Upper lobe of right lung (tissue), 1 donor: ENCODE measurements around the gene GLIS1. TPM values are rescaled to one million over a fixed set of nuclear protein-coding genes. Genes with fewer than 3 reads are reported as not detected.

ENCODE experiments used
- ATAC-seq: fragments of 200-7000 bp; cut with Tn5 transposase; one replicate; pipeline ENCODE4 v1.9.1; 2020; ENCODE audit warnings: mild to moderate bottlenecking, moderate library complexity
- DNase-seq: peaks from one replicate; pipeline ENCODE4 v3.0.0-alpha.2; 2020
- H3K27ac ChIP-seq: fragments of 200-600 bp; one replicate; pipeline ENCODE4 v1.8.0; 2022
- H3K27me3 ChIP-seq: fragments of 200-600 bp; one replicate; pipeline ENCODE4 v1.8.0; 2022; ENCODE audit warnings: mild to moderate bottlenecking
- H3K36me3 ChIP-seq: fragments of 200-600 bp; one replicate; pipeline ENCODE4 v1.8.0; 2022
- H3K4me1 ChIP-seq: fragments of 200-600 bp; one replicate; pipeline ENCODE4 v1.8.0; 2022
- H3K4me3 ChIP-seq: fragments of 200-600 bp; one replicate; pipeline ENCODE4 v1.8.0; 2022; ENCODE audit warnings: mild to moderate bottlenecking
- H3K9me3 ChIP-seq: fragments of 200-600 bp; one replicate; pipeline ENCODE4 v1.8.0; 2022
- intact Hi-C: fragments of 100-400 bp; cut with DNase I; formaldehyde crosslinking; loops from one replicate; pipeline ENCODE4 v1.11.0; 2022
- total RNA-seq: library from RNA; stranded (reverse); fragmentation: NEBNext Ultra II Directional; extraction: Animal tissue kit (Norgen Biotek cat#: 25700); gene quantifications from one replicate; pipeline ENCODE4 v1.2.1, GENCODE V29; 2021
- TF ChIP-seq, protein P1 (sequence below): fragments of 200-600 bp; IDR thresholded peaks from one replicate; pipeline ENCODE4 v1.8.0; 2022; ENCODE audit warnings: antibody characterized with exemption
- donor health status: DM: no; HTN: yes; CAD: no; lungs with severe emphysema.

Gene GLIS1
- total RNA-seq, 1 donor from 2014 or later: 0.14 TPM

GRCh38 chr1:53521924-53522552 lies 216.9 kb downstream of the GLIS1 start:
- Histone ChIP-seq H3K36me3 (no peaks in the 10 kb centered on the region), H3K4me3 (no peak overlapping the region), H3K27me3 (no peaks in the 10 kb centered on the region), H3K4me1 (peaks cover 12% of the 10 kb centered on the region), H3K9me3 (no peaks in the 10 kb centered on the region), H3K27ac (no peak overlapping the region)
- intact Hi-C loops: no loop called here
- DNase-seq: no peak
- TF ChIP-seq, protein P1, sequence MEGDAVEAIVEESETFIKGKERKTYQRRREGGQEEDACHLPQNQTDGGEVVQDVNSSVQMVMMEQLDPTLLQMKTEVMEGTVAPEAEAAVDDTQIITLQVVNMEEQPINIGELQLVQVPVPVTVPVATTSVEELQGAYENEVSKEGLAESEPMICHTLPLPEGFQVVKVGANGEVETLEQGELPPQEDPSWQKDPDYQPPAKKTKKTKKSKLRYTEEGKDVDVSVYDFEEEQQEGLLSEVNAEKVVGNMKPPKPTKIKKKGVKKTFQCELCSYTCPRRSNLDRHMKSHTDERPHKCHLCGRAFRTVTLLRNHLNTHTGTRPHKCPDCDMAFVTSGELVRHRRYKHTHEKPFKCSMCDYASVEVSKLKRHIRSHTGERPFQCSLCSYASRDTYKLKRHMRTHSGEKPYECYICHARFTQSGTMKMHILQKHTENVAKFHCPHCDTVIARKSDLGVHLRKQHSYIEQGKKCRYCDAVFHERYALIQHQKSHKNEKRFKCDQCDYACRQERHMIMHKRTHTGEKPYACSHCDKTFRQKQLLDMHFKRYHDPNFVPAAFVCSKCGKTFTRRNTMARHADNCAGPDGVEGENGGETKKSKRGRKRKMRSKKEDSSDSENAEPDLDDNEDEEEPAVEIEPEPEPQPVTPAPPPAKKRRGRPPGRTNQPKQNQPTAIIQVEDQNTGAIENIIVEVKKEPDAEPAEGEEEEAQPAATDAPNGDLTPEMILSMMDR: no peak
- ATAC-seq: no peak

- TF ChIP-seq, protein P1: no peak
- no peak for DNase-seq
- no peaks in the 10 kb centered on the region for H3K27me3 ChIP-seq
Measured at GRCh38 chr1:53520481-53520880, 218.5 kb downstream of the GLIS1 start.

GRCh38 chr1:53519421-53519820 lies 219.5 kb downstream of the GLIS1 start:
- Histone ChIP-seq H3K36me3 (no peaks in the 10 kb centered on the region), H3K27ac (no peak overlapping the region), H3K4me1 (no peaks in the 10 kb centered on the region), H3K9me3 (no peaks in the 10 kb centered on the region), H3K4me3 (no peak overlapping the region), H3K27me3 (no peaks in the 10 kb centered on the region)
- DNase-seq (no peak), ATAC-seq (no peak)
- intact Hi-C loops: no loop called here
- TF ChIP-seq, protein P1: no peak

More at GRCh38 chr1:53520481-53520880, 218.5 kb downstream of the GLIS1 start:
- intact Hi-C loops: no loop called here
- no peak for ATAC-seq
- H3K27ac ChIP-seq: no peak overlapping the region
- H3K4me3 ChIP-seq: no peak overlapping the region
- no peaks in the 10 kb centered on the region for H3K36me3 ChIP-seq
- H3K9me3 ChIP-seq: no peaks in the 10 kb centered on the region
- no peaks in the 10 kb centered on the region for H3K4me1 ChIP-seq

- no peaks in the 10 kb centered on the region for H3K36me3 ChIP-seq
- DNase-seq (no peak), ATAC-seq (no peak)
- TF ChIP-seq, protein P1: no peak
- no peaks in the 10 kb centered on the region for H3K4me1 ChIP-seq
- H3K27ac ChIP-seq: no peak overlapping the region
- H3K9me3 ChIP-seq: no peaks in the 10 kb centered on the region
- no peaks in the 10 kb centered on the region for H3K27me3 ChIP-seq
- intact Hi-C loops: no loop called here
- no peak overlapping the region for H3K4me3 ChIP-seq
Measured at GRCh38 chr1:53518775-53519174, 220.2 kb downstream of the GLIS1 start.

- intact Hi-C loops: no loop called here
- no peaks in the 10 kb centered on the region for H3K36me3 ChIP-seq
- no peak overlapping the region for H3K27ac ChIP-seq
- no peaks in the 10 kb centered on the region for H3K9me3 ChIP-seq
- no peaks in the 10 kb centered on the region for H3K4me1 ChIP-seq
- TF ChIP-seq, protein P1: no peak
- DNase-seq: no peak
- no peak for ATAC-seq
- H3K27me3 ChIP-seq: no peaks in the 10 kb centered on the region
- H3K4me3 ChIP-seq: no peak overlapping the region
Measured at GRCh38 chr1:53517821-53518352, 221.1 kb downstream of the GLIS1 start.
